Suprapubic skin (tissue), 4 donors: Measurements from ENCODE around the gene MAPK12.

ENCODE experiments used
- EP300 ChIP-seq: sonication (generic); formaldehyde crosslinking; IDR thresholded peaks from one replicate; pipeline ENCODE4 v1.6.1; 2017; ENCODE audit warnings: antibody characterized with exemption
- POLR2A ChIP-seq, 2 donors: fragments of 450-650 bp; IDR thresholded peaks; one replicate each; pipeline ENCODE4 v1.6.1; 2017; ENCODE audit warnings: antibody characterized with exemption in 2 of 2, mild to moderate bottlenecking in 2 of 2, moderate library complexity in 2 of 2
- POLR2AphosphoS5 ChIP-seq, 3 donors: sonication (generic); formaldehyde crosslinking; IDR thresholded peaks; one replicate each; pipeline ENCODE4 v1.6.1; 2017; ENCODE audit warnings: antibody characterized with exemption in 3 of 3
- TF ChIP-seq, protein P1 (sequence below), 2 donors: fragments of 200-600 bp in 1 of 2; fragments of 450-650 bp in 1 of 2; sonication (generic) in 1 of 2; IDR thresholded peaks; one replicate each; pipeline ENCODE4 v1.5.1; 2016 to 2019; ENCODE audit warnings: antibody characterized with exemption in 2 of 2, mild to moderate bottlenecking in 1 of 2, moderate library complexity in 1 of 2

DNA sequence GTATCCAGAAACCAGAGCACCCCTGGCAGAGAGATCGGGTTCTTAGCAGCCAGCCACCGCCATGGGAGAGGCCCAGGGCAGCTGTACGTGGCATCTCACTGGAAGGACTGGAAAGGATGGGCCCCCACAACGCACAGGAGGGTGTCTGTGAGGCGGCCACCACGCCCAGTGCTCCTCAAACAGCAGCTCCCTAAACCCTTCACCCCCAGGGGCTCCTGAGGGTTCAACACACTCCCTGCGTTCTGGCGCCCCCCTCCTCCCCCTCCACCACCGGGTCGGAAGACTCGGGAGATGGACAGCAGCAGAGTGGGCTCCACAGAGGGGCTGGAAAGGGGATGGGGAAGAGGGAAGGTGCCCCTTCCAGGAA lies 1.1 kb downstream of the MAPK12 start:
- TF ChIP-seq, protein P1, sequence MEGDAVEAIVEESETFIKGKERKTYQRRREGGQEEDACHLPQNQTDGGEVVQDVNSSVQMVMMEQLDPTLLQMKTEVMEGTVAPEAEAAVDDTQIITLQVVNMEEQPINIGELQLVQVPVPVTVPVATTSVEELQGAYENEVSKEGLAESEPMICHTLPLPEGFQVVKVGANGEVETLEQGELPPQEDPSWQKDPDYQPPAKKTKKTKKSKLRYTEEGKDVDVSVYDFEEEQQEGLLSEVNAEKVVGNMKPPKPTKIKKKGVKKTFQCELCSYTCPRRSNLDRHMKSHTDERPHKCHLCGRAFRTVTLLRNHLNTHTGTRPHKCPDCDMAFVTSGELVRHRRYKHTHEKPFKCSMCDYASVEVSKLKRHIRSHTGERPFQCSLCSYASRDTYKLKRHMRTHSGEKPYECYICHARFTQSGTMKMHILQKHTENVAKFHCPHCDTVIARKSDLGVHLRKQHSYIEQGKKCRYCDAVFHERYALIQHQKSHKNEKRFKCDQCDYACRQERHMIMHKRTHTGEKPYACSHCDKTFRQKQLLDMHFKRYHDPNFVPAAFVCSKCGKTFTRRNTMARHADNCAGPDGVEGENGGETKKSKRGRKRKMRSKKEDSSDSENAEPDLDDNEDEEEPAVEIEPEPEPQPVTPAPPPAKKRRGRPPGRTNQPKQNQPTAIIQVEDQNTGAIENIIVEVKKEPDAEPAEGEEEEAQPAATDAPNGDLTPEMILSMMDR (IDR thresholded peaks at IDR 0.05) = no peak
- TF ChIP-seq EP300 (no peak), POLR2AphosphoS5 (IDR thresholded peaks at IDR 0.05) (no peak), POLR2A (IDR thresholded peaks at IDR 0.05) (no peak)
